B cell (primary cell): ENCODE data around the gene SLC39A8. TPM values are rescaled to one million over a fixed set of nuclear protein-coding genes. Genes with fewer than 3 reads are reported as not detected.

Experiments
- ATAC-seq: fragments of 200-7000 bp; cut with Tn5 transposase; one replicate; pipeline ENCODE4 v1.10.0; 2021; ENCODE audit warnings: low read depth, mild to moderate bottlenecking, moderate number of reproducible peaks, moderate library complexity
- CTCF ChIA-PET: fragments of 350-600 bp; sonication (Branson Sonifier 250); formaldehyde crosslinking; loops from one replicate; lab custom pipeline; 2021; ENCODE audit warnings: antibody characterized with exemption, inconsistent platforms; lab: Charles Lee
- POLR2A ChIA-PET: fragments of 350-600 bp; sonication (Branson Sonifier 250); formaldehyde crosslinking; loops from one replicate; lab custom pipeline; 2021; ENCODE audit warnings: antibody characterized with exemption; lab: Charles Lee
- DNase-seq: peaks from one replicate; pipeline ENCODE4 v3.0.0; 2013
- H2AFZ ChIP-seq: 2 replicates; pipeline ENCODE4 v1.6.1; 2012; ENCODE audit warnings: mild to moderate bottlenecking, low read depth, low read length; ENCODE audit not compliant: insufficient read depth, poor library complexity, severe bottlenecking
- H3K27ac ChIP-seq, 2 donors: 1 replicate in 1 of 2; 2 replicates in 1 of 2; pipeline ENCODE4 v1.5.1; 2012 to 2013; ENCODE audit warnings: low read length in 2 of 2, mild to moderate bottlenecking in 2 of 2, moderate library complexity in 1 of 2
- H3K27me3 ChIP-seq, 4 experiments: fragments of 200-600 bp in 1 of 4; sonication (generic) in 1 of 4; replicated peaks in 1 of 4; 1 replicate in 2 of 4; 2 replicates in 2 of 4; pipeline versions ENCODE4 v1.6.1 to v1.7.0; 2013 to 2016; ENCODE audit warnings: low read length in 3 of 4, mild to moderate bottlenecking in 2 of 4, mixed read lengths in 1 of 4, moderate library complexity in 1 of 4; ENCODE audit not compliant: insufficient read depth in 4 of 4, control insufficient read depth in 3 of 4; ENCODE audit errors: control extremely low read depth in 1 of 4
- H3K36me3 ChIP-seq, 2 experiments: replicated peaks in 1 of 2; 1 replicate in 1 of 2; 2 replicates in 1 of 2; pipeline versions ENCODE4 v1.6.1 to v1.7.1; 2013; ENCODE audit warnings: low read length in 1 of 2; ENCODE audit not compliant: insufficient read depth in 2 of 2, control insufficient read depth in 1 of 2; ENCODE audit errors: control extremely low read depth in 1 of 2, extremely low read depth in 1 of 2
- H3K4me1 ChIP-seq, 2 donors: fragments of 200-600 bp in 1 of 2; sonication (generic) in 1 of 2; 1 replicate in 1 of 2; 2 replicates in 1 of 2; pipeline versions ENCODE4 v1.5.1 to v1.6.1; 2013 to 2017; ENCODE audit warnings: low read length in 2 of 2; ENCODE audit not compliant: control insufficient read depth in 2 of 2, insufficient read depth in 2 of 2
- H3K4me2 ChIP-seq: replicated peaks from 2 replicates; pipeline ENCODE3; 2012; ENCODE audit warnings: mild to moderate bottlenecking, low read depth, low read length; ENCODE audit not compliant: poor library complexity, severe bottlenecking
- H3K4me3 ChIP-seq, 5 experiments: fragments of 200-600 bp in 1 of 5; sonication (generic) in 1 of 5; 1 replicate in 3 of 5; 2 replicates in 2 of 5; pipeline versions ENCODE4 v1.5.1 to v1.7.0; 2011 to 2016; ENCODE audit warnings: low read length in 4 of 5, mild to moderate bottlenecking in 4 of 5, low read depth in 2 of 5, control low read depth in 1 of 5, moderate library complexity in 1 of 5; ENCODE audit not compliant: insufficient read depth in 1 of 5; ENCODE audit errors: control extremely low read depth in 1 of 5, extremely low read depth in 1 of 5
- H3K79me2 ChIP-seq: fragments of 200-600 bp; sonication (generic); one replicate; pipeline ENCODE4 v1.6.0; 2016; ENCODE audit warnings: low read length; ENCODE audit not compliant: control insufficient read depth, insufficient read depth
- H3K9ac ChIP-seq: fragments of 200-600 bp; sonication (generic); 2 replicates; pipeline ENCODE4 v1.6.1; 2017; ENCODE audit warnings: mild to moderate bottlenecking, low read length, moderate library complexity
- H3K9me3 ChIP-seq, 3 donors: one replicate each; pipeline versions ENCODE4 v1.6.1 to v1.7.1; 2013; ENCODE audit warnings: low read length in 2 of 3; ENCODE audit not compliant: control insufficient read depth in 2 of 3, insufficient read depth in 1 of 3; ENCODE audit errors: control extremely low read depth in 1 of 3
- H4K20me1 ChIP-seq: 2 replicates; pipeline ENCODE4 v1.6.0; 2012; ENCODE audit warnings: mild to moderate bottlenecking, low read length; ENCODE audit not compliant: insufficient read depth, control insufficient read depth, poor library complexity, severe bottlenecking
- H3K27ac Mint-ChIP-seq: one replicate; pipeline ENCODE4 v1.8.0; 2021; ENCODE audit warnings: mixed read lengths
- H3K27me3 Mint-ChIP-seq: one replicate; pipeline ENCODE4 v1.8.0; 2021; ENCODE audit warnings: mixed read lengths
- H3K4me1 Mint-ChIP-seq: one replicate; pipeline ENCODE4 v1.8.0; 2021; ENCODE audit warnings: mixed read lengths
- H3K4me3 Mint-ChIP-seq: one replicate; pipeline ENCODE4 v1.8.0; 2021; ENCODE audit warnings: mixed read lengths
- H3K9me3 Mint-ChIP-seq: one replicate; pipeline ENCODE4 v1.8.0; 2022; ENCODE audit warnings: mixed read lengths; ENCODE audit not compliant: insufficient read depth
- EZH2 ChIP-seq: IDR thresholded peaks from 2 replicates; pipeline ENCODE4 v1.6.1; 2012; ENCODE audit warnings: borderline replicate concordance, low read depth, mild to moderate bottlenecking, moderate library complexity, low read length; ENCODE audit not compliant: insufficient read depth, poor library complexity, severe bottlenecking
- intact Hi-C: fragments of 100-400 bp; cut with micrococcal nuclease; formaldehyde crosslinking; loops from one replicate; pipeline ENCODE4 v1.10.0; 2022
- polyA plus RNA-seq: library from polyadenylated mRNA; depleted of rRNA; stranded (reverse); fragments of >200 nt; gene quantifications from 2 replicates; pipeline ENCODE4 v1.2.3, GENCODE V29; 2012
- small RNA-seq: library from RNA; depleted of rRNA; stranded (forward); fragments of <200 nt; gene quantifications from one replicate; pipeline ENCODE3, GENCODE V24; 2012; ENCODE audit warnings: low replicate concordance, low read depth; ENCODE audit not compliant: insufficient read length
- total RNA-seq, 2 donors: library from RNA; stranded (reverse); fragments of 120-200 nt in 1 of 2; gene quantifications; 1 replicate in 1 of 2; 2 replicates in 1 of 2; pipeline versions ENCODE4 v1.2.3 to v1.2.4, GENCODE V29; 2013 to 2022

SLC39A8 gene
- total and polyA plus RNA-seq, 2 donors (not counting 1 experiment from before 2014, with no cell fraction given): 2.4 to 8.4 TPM

- no peaks in the 10 kb centered on the region for H3K36me3 ChIP-seq
- Mint-ChIP-seq H3K9me3 (peaks cover 4% of the 10 kb centered on the region), H3K27me3 (peaks cover 20% of the 10 kb centered on the region), H3K4me3 (no peak overlapping the region), H3K4me1 (no peaks in the 10 kb centered on the region), H3K27ac (no peak overlapping the region)
- H2AFZ ChIP-seq: no peak overlapping the region
- intact Hi-C loops: no loop called here
- no peak for DNase-seq
- no peak overlapping the region for H3K9ac ChIP-seq
- H4K20me1 ChIP-seq: no peaks in the 10 kb centered on the region
- peaks cover 0 to 3% (median 1%) of the 10 kb centered on the region in 4 experiments for H3K27me3 ChIP-seq
- ChIA-PET CTCF (no interaction called here), POLR2A (no interaction called here)
- no peaks in the 10 kb centered on the region for H3K4me1 ChIP-seq
- TF ChIP-seq EZH2: no peak
- H3K79me2 ChIP-seq: no peaks in the 10 kb centered on the region
- no peak for ATAC-seq
- no peak overlapping the region for H3K27ac ChIP-seq
- H3K4me2 ChIP-seq: no peak overlapping the region
- no peaks in the 10 kb centered on the region for H3K9me3 ChIP-seq
- H3K4me3 ChIP-seq: no peak overlapping the region
These were observed 132.3 kb downstream of the SLC39A8 start for GRCh38 chr4:102213031-102213430.

Small RNAs within 50 kb of the gene (small RNA-seq; reads per million reads assigned to genes)
- not detected for gene RN7SL728P

Other genes with a start within 250 kb of the SLC39A8 start
- 88.1 and 96.4 TPM in 2 replicates for gene NFKB1, start 155.9 kb upstream of the SLC39A8 start, total RNA-seq
- gene NFKB1, start 155.9 kb upstream of the SLC39A8 start, polyA plus RNA-seq: 32.0 and 46.2 TPM in 2 replicates